SKM-1 treated with dmso at 0.1 percent for 144 hours (cell line): Measurements from ENCODE around the gene TMEM8B.
A peak's percentile ranks its signal among the peaks of the same experiment; 100 is the strongest.

Experiments
- DNase-seq: peaks from one replicate; lab custom pipeline; 2025; ENCODE audit not compliant: unreplicated experiment; lab: John Stamatoyannopoulos, UW

Gene TMEM8B

GRCh38 chr9:35810122-35810521, 18.9 kb upstream of the TMEM8B start:
- no peak for DNase-seq

- no peak for DNase-seq
These were observed 17.5 kb upstream of the TMEM8B start for GRCh38 chr9:35811381-35812024.

- DNase-seq: peak; percentile 97
These were observed 16.9 kb upstream of the TMEM8B start, which contains the start of gene SPAG8 for GRCh38 chr9:35812025-35812602. SPAG8 (minus strand) TSS chr9:35812262; CDS start chr9:35812147, 115 bp downstream.

GRCh38 chr9:35813434-35814105, 15.5 kb upstream of the TMEM8B start:
- DNase-seq: no peak

- peak; percentile 63 for DNase-seq
These were observed 14.8 kb upstream of the TMEM8B start for GRCh38 chr9:35814106-35814840.

GRCh38 chr9:35814841-35815543, 14.0 kb upstream of the TMEM8B start, which contains the start of gene HINT2:
HINT2 (minus strand) TSS chr9:35815042; CDS start chr9:35814979, 63 bp downstream.
- DNase-seq: peak; percentile 98

- DNase-seq: no peak
These were observed 12.3 kb upstream of the TMEM8B start for GRCh38 chr9:35816708-35817107.

- no peak for DNase-seq
These were observed 10.7 kb upstream of the TMEM8B start for GRCh38 chr9:35818341-35818740.

- no peak for DNase-seq
These were observed 9.0 kb upstream of the TMEM8B start for GRCh38 chr9:35820076-35820475.

GRCh38 chr9:35822926-35823325, 6.1 kb upstream of the TMEM8B start:
- DNase-seq: no peak

GRCh38 chr9:35826071-35826701, 2.8 kb upstream of the TMEM8B start:
- DNase-seq: peak; percentile 47

- DNase-seq: no peak
These were observed 1.5 kb upstream of the TMEM8B start for GRCh38 chr9:35827486-35827885.

- DNase-seq: no peak
These were observed 328 bp upstream of the TMEM8B start, which contains the start of gene FAM221B for GRCh38 chr9:35828716-35829083. FAM221B (minus strand) TSS chr9:35828732; CDS start chr9:35826161, 2,571 bp downstream.

- no peak for DNase-seq
These were observed 702 bp downstream of the TMEM8B start for GRCh38 chr9:35829764-35830096.

GRCh38 chr9:35831040-35831439, 2.0 kb downstream of the TMEM8B start:
- DNase-seq: no peak

GRCh38 chr9:35832814-35833213, 3.8 kb downstream of the TMEM8B start:
- no peak for DNase-seq

- no peak for DNase-seq
These were observed 5.5 kb downstream of the TMEM8B start for GRCh38 chr9:35834260-35835215.

GRCh38 chr9:35835216-35835632, 6.2 kb downstream of the TMEM8B start:
- DNase-seq: no peak

GRCh38 chr9:35835766-35836165, 6.7 kb downstream of the TMEM8B start:
- DNase-seq: no peak
